ENCODE data around the gene TCF25.
"Not testable (repeated sequence)": the region's sequence is repeated elsewhere in the genome, so short reads cannot be mapped to it uniquely, and the experiment has no call there.

TCF25 gene

DNA sequence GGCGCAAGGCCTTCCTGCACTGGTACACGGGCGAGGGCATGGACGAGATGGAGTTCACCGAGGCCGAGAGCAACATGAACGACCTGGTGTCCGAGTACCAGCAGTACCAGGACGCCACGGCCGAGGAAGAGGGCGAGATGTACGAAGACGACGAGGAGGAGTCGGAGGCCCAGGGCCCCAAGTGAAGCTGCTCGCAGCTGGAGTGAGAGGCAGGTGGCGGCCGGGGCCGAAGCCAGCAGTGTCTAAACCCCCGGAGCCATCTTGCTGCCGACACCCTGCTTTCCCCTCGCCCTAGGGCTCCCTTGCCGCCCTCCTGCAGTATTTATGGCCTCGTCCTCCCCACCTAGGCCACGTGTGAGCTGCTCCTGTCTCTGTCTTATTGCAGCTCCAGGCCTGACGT is 62.2 kb downstream of the TCF25 start:
- not testable (repeated sequence) for FAIRE-seq; DNase-seq (ENCODE audit: insufficient read length, low spot score)

DNA sequence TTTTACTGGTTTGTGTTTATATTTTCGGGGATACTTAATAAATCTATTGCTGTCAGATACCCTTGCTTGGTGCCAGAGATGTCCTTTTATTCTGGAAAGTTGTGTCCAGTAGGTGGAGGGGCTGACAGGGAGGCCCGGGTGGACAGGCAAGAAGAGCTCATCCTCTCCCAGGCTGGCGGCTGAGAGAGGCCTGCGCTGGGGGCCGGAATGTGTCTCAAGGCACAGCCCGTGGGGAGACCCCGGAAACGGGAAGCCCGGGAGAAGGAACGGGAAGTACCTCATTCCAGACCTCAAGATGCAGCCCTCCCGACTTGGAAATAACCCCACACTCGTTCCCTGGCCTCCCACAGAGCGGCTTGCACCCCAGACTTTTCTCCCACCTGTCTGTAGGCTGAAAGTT is 62.6 kb downstream of the TCF25 start:
- DNase-seq (ENCODE audit: insufficient read length, low spot score): no peak
- no peak for FAIRE-seq

DNA sequence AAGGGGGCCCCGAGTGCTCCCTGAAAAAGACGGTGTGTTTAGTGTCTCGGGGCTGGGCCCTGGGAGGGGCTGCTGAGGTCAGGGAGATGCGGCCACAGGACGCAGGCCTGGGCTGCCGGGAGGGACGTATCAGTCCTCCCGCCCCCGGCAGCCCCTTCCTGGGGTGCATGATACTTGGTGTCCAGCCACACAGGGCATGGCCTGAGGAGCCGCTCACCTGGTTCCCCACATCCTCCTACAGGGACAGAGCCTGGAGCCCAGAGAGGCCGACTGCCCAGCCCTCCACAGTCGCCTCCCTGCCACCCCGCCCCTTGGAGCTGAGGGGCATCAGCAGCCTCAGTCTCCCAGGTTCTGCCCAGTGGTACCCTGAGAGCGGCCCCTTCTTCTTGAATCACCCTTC is 63.1 kb downstream of the TCF25 start:
- no peak for FAIRE-seq
- no peak for DNase-seq (ENCODE audit: insufficient read length, low spot score)

DNA sequence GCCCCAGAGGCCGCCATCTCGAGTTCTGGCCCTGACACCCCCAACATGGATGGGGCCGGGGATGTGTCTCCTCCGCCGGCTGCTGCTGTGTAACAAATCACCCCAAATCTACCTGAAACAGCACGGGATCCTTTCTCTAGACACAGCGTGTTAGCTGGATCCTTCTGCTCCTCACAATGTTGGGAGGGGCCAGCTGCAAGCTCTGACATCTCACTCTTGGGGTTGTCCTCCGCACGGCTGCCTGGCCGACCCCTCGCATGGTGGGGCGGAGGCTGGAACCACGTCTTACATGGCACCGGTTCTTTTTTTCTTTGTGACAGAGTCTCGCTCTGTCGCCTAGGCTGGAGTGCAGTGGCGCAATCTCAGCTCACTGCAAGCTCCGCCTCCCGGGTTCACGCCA is 63.6 kb downstream of the TCF25 start:
- FAIRE-seq: no peak
- no peak for DNase-seq (ENCODE audit: insufficient read length, low spot score)

DNA sequence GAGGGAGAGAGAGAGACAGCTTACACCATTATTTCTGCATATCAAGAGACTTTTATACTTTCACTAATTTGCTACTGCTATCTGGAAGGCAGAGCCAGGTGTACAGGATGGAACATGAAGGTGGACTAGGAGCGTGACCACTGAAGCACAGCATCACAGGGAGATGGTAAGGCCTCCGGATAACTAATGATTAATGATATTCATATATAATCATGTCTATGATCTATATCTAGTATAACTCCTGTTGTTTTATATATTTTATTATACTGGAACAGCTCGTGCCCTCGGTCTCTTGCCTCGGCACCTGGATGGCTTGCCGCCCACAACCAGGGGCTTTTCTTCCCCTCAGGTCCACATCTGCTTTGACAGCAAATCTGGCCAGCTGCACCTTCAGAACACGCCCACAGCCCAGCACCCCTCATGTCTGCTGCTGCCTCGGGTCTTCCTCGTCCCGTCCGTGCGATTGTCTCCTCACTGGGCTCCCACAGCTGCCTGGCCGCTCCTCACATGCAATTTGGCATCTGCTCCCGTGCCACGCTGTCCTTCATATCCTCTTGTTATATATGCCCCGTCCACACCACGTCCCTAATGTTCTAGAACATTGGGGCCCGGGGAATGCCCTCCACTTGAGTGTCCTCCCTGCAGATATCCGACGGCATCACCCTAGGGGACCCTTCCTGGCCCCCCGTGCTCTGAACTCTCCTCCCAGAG is 64.9 kb downstream of the TCF25 start:
- no peak for DNase-seq (ENCODE audit: insufficient read length, low spot score)
- FAIRE-seq: no peak

DNA sequence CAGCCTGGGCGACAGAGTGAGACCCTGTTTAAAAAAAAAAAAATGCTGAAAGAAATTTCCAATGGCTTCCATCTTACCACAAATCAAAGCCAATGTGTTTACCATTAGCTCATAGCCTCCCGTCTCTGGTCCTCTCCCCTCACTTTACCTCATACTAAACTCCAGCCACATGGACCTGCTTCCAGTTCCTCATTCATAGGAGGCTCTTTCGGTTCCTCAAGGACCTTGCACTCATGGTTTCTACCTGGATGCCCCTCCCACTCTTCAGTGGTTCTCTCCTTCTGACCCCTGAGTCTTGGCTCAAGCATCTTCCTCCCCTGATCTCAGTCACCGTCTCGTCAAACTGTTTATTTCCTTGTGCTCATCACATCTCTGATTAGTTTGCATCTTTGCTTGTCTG is 71.4 kb downstream of the TCF25 start:
- DNase-seq (ENCODE audit: insufficient read length, low spot score) (no peak), FAIRE-seq (peak; percentile 26)

DNA sequence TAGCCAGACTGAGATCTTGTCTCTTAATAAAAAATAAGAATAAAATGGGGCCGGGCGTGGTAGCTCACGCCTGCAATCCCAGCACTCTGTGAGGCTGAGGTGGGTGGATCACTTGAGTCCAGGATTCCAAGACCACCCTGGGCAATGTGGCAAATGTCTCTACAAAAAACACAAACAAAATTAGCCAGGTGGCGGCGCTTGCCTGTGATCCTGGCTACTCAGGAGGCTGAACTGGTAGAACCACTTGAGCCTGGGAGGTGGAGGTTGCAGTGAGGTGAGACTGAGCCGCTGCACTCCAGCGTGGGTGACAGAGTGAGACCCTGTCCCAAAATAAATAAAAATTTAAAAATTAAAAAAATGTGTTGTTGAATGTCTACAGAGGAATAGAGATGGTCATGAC is 72.3 kb downstream of the TCF25 start:
- FAIRE-seq (no peak), DNase-seq (ENCODE audit: insufficient read length, low spot score) (no peak)

DNA sequence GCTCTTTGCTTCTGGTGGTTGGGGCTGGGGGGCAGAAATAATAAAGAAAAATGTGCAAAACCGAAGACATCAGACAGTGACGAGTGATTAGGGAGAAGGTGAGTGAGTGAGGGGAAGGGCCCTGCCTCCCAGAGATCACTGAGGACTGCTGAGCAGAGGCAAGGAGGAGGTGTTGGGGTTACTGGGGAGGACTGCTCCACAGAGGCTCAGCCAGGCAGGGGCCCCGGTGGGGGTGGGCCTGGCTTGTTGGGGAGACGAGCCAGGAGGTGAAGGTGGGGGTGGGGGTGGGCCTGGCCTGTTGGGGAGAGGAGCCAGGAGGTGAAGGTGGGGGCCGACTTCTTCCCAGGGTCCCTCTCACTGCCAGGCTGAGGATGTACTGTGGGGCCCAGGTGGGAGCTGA is 73.1 kb downstream of the TCF25 start:
- DNase-seq (ENCODE audit: insufficient read length, low spot score): no peak
- no peak for FAIRE-seq

DNA sequence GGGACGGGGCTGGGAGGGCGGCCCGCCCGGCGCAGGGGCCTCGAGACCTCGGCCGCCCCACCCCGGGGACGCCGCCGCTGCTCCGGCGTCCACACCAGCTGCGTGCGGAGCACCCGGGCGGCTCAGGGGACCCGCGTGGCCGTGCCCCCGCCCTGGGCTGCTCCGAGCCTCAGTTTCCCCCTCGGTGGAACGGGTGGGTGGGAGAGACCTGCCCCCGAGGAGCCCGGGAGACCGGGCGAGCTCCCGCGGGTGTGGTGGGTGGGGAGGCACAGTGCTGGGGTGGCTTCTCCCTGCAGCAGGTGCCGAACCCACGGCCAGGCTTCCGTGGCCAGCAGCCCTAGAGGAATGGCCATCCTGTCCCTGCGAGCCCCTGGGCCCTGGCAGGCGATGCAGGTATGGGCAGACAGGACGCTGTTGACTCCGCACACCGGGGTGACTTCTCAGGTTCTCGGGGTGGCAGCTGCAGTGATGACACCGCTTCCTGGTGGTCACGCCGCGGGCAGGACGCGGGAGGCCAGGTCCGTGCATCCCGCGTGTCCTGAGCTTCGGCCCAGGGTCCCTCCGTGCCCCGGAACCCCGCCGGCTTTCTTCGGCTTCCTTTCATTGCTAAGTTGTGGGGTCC is 75.8 kb downstream of the TCF25 start:
- DNase-seq (ENCODE audit: insufficient read length, low spot score): no peak
- no peak for FAIRE-seq

DNA sequence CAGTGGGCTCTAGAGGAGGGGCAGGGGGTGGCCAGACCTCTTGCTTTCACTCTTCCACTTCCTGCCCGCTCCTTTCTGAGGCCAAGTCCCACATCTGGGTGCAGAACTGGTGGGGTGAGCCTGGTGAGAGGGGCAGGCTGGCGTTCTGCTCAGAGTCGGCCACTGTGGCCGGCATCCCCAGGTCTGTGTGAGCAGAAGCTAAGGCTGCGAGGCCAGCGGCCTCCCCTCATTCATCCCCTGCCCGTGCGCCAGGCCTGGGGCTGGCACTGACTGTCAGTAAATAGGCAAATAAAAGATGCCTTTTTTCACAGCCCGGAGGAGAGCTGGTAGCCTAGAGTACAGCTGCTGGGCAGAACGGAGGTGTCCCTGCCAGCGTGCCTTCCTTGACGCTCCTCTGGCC is 76.4 kb downstream of the TCF25 start:
- no peak for FAIRE-seq

DNA sequence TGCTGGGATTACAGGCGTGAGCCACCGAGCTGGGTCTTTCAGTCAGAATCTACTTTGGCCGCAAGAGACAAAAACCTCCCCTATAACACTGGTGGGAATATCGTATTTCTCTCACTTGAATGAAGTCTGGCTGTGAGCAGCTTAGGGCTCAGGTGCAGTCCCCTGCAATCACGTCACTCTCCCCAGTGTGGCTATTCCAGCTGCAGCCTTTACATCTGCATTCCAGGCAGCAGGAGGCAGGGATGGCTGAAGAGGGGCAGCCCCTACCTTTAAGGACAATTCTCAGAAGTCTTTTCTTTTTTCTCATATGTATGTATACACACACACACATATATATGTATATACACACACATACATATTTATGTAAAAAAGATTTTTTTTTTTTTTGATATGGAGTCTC is 78.1 kb downstream of the TCF25 start:
- FAIRE-seq (no peak), DNase-seq (ENCODE audit: insufficient read length, low spot score) (no peak)

More for the DNA sequence above, 76.4 kb downstream of the TCF25 start:
- no peak for DNase-seq (ENCODE audit: insufficient read length, low spot score)

DNA sequence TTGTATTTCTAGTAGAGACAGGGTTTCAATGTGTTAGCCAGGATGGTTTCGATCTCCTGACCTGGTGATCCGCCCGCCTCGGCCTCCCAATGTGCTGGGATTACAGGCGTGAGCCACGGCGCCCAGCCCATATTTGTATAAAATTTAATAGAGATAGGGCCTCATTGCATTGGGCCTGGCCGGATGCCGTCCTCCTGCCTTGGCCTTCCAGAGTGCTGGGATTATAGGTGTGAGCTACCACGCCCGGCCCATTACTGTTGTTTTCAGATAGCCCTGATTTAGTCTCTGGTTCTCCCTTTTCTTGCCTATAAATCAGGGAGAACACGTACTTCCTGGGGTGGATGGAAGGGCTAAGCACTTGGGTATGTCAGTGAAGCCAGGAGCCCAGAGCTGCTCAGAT is 78.7 kb downstream of the TCF25 start:
- FAIRE-seq: no peak
- no peak for DNase-seq (ENCODE audit: insufficient read length, low spot score)

DNA sequence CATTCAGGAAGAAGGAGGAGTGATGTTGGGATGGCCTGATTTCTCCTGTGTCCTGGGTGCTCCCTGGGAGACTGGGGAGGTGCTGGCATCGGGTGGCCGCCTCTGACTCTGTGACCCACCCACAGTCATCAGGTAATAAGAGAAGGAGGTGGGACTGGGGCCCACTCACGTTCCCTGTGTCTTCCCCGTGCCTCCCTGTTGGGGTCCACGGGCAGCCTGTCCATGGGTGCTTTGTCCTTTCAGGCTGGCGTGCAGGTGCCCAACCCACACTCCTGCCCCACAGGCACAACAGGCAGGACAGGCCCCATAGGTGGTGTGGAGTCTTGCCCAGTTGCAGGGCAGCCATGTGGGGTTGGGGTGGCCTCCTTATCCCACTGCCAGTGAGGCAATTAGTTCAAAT is 79.2 kb downstream of the TCF25 start:
- DNase-seq (ENCODE audit: insufficient read length, low spot score) (no peak), FAIRE-seq (no peak)

DNA sequence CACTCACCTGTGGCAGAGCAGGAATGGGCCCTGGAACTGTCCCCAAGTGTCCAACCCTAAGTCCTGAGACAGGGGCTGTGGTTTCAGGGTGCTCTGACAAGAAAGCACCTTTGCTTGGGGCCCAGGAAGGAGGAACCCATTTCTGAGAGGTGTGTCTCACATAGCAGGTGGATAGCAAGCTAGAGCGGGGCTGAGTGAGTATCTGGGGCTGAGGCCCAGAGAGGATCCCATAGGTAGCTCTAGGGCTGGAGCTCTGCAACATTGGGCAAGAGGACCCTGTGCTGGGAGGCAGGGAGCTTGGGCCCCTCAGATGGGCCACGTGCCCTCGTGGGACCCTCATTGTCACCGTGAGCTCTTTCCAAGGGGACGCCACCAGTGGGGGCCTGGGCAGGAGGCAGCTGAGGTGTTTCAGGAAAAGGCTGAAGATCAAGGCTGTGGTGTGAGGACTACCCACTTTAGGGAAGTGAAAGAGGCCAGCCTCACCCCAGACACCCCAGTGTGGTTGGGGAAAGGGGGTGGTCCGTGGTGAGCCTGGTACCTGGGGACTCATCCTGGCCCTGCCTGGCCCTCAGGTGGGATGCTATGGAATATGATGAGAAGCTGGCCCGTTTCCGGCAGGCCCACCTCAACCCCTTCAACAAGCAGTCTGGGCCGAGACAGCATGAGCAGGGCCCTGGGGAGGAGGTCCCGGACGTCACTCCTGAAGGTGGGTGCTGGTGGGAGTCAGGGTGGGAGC is 80.4 kb downstream of the TCF25 start:
- DNase-seq (ENCODE audit: insufficient read length, low spot score) (peak; percentile 79), FAIRE-seq (peak; percentile 81)

DNA sequence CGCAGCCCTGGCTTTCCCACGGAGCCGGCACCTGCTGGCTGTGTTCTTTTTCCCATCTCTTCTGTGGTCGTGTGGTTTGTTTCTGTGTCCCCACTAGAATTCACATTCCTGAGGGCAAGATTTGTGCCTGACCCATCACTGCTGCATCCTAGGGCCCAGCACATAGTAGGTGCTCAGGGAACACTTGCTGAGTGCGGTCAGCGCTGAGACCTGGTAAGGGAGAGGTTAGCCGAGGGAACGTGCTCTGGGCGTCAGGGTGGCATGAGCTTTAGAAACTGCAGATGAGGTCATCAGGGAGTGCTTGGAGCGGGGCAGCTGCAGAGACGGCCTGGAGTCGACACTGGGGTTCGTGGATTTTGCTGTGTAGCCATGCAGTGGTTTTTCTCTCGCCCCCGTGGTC is 81.1 kb downstream of the TCF25 start:
- FAIRE-seq: no peak

DNA sequence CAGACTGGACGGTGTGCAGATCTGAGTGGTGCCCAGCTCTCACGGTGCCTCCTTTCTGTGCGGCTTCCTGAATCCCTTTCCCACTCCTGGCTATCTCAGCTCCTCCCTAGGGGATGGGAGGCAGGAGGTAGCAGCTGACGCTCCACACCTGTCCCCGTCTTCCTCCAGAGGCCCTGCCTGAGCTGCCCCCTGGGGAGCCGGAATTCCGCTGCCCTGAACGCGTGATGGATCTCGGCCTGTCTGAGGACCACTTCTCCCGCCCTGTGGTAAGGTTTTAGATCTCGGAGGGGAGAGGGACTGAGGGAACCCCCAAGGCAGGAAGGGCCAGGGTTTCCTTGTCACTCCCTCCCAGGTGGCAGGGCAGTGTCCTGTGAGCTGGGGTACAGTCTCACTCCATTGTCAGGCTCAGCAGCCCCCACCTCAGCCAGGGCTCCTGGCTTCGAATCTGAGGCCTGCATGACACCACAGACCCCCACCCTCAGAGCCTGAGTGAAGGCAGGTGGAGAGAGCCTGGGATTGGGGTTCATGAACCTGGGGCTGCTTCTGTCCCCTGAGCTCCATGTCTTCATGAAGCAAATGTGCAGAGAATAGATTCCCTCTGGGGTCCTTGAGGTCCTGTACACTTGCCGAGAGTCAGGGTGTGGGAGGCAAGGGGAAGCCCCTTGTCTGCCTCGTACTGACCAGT is 81.8 kb downstream of the TCF25 start:
- FAIRE-seq: no peak
- DNase-seq (ENCODE audit: insufficient read length, low spot score): no peak

More for the DNA sequence above, 81.1 kb downstream of the TCF25 start:
- DNase-seq (ENCODE audit: insufficient read length, low spot score): no peak

DNA sequence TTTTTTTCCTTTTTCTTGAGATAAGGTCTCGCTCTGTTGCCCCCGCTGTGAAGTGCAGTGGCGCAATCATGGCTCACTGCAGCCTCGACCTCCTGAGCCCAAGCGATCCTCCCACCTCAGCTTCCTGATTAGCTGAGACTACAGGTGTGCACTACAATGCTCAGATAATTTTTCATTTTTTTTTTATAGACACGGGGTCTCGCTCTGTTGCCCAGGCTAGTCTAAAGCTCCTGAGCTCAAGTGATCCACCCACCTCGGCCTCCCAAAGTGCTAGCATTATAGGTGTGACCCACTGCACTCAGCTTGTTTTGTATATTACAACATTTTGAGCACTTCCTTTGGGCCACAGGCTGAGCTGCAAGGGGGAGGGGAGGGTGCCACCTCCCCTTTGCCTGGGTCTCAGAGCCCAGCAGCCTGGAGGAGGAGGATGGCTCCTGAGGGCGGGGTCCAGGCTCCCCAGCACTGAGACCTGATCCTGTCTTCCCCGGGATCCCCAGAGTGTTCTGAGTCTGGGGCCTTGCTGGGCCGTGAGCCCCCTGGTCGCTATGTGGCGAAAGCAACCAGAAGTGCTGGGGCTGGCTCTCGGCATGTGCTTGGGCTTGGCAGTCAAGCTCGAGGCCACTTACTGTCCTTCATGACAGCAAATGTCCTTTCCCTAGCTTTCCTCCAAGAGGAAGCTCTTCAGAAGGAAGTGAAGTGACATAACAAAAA is 83.3 kb downstream of the TCF25 start:
- DNase-seq (ENCODE audit: insufficient read length, low spot score): no peak
- no peak for FAIRE-seq

DNA sequence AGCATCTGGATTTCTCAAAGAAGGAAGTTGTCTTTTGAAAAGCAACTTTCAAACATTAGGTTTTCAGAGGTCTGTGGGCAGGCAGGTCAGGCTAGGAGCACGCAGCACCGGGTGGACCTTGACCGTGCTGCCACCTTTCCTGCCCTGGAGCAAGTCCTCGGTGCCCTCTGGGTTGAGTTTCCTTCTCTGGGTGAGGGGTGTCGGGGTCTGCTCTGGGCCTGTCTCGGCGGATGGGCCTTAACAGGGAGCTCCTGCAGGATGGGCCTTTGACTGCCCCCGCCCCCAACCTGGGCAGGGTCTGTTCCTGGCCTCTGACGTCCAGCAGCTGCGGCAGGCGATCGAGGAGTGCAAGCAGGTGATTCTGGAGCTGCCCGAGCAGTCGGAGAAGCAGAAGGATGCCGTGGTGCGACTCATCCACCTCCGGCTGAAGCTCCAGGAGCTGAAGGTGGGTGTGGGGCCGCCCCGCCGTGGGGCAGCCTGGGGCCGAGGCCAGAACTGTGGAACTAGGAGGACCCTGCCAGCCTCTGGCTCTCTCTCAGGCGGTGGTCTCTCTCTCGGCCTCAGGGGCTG is 83.9 kb downstream of the TCF25 start:
- no peak for DNase-seq (ENCODE audit: insufficient read length, low spot score)
- no peak for FAIRE-seq

DNA sequence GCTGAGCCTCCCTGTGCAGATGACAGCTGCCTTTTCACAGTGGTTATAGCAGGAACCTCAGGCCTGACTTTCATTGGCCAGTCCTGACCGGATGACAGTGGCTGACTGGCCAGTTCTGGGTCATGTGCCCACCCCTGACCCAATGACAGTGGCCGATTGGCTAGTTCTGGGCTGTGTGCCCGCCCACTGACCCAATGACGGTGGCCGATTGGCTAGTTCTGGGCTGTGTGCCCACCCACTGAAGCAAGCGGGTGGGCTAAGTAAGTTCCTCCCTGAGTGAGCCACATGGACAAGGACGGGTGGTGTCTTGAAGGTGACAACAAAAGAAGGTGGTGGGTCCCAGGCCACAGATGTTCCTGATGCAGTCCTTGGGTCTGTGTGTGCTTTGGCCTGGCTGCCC is 84.7 kb downstream of the TCF25 start:
- FAIRE-seq (no peak), DNase-seq (ENCODE audit: insufficient read length, low spot score) (no peak)

DNA sequence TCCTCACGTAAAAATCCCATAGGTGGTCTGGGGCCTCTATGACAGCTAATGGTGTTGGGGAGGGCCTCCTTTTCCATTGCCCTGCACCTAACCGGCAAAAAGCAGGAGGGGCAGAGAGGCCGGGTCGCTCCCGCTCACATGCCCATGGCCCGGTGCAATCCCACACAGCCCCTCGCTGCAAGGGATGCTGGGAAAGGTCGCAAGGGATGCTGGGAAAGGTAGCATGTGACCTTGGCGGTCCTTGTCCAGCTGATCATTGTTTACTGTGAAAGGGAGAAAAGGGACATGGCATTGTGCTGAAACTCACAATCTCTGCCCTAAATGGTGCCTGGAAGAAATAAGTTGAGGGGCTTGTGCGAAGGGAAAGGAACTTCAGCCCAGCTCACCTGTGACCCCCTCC is 85.2 kb downstream of the TCF25 start:
- DNase-seq (ENCODE audit: insufficient read length, low spot score): no peak
- FAIRE-seq: no peak
